ENCODE results near the gene ANKRD10.

DNA sequence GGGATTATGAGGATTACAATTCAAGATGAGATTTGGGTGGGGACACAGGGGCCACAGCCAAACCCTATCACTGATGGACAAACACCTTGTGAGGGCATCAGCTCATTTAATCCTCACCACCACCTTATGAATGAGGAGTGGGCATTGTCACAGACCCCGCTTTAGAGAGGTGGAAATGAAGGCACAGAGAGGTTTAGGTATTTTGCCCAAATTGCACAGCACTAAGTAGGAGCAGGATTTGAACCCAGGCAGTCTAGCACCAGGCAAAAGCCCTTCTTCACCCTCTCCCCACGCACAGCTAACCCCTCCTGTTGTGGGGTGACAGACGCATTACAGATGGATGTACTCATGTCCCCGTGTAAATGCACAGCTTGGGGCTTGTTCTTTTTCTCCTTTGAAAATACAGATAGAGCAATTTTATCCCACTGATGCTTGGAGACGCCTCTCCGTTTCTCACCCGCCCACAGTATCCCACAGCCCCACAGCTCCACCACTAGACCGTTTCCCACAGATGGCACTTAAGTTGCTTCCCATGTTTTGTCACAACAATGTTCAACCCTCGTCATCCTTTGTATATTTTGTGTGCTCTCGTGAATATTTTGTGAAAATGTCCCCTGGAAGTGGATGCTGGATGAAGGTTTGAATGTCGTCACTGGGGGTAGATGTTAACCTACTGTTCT, 48.2 kb downstream of the ANKRD10 start:
- TF ChIP-seq GATA2 (IDR thresholded peaks at IDR 0.05; ENCODE audit: low read depth, low read length) (no peak), GATA3 (IDR thresholded peaks at IDR 0.05; ENCODE audit: low read depth, low read length) (no peak)

Data from SH-SY5Y (cell line).